Keratinocyte (primary cell): Measurements from ENCODE around the gene KYNU.

Experiments
- CTCF ChIP-seq, 3 experiments: IDR thresholded peaks in 1 of 3; conservative IDR thresholded peaks in 1 of 3; optimal IDR thresholded peaks in 1 of 3; 2 replicates in 2 of 3; 3 replicates in 1 of 3; pipeline versions ENCODE3 to v1.5.1; 2011; ENCODE audit warnings: low read length in 3 of 3, mild to moderate bottlenecking in 3 of 3, moderate library complexity in 2 of 3, control low read depth in 1 of 3, inconsistent platforms in 1 of 3; ENCODE audit not compliant: insufficient read depth in 2 of 3; ENCODE audit errors: extremely low read depth in 1 of 3
- EZH2 ChIP-seq: IDR thresholded peaks from one replicate; pipeline ENCODE4 v1.6.1; 2012; ENCODE audit warnings: inconsistent platforms, mild to moderate bottlenecking, low read length, moderate library complexity

DNA sequence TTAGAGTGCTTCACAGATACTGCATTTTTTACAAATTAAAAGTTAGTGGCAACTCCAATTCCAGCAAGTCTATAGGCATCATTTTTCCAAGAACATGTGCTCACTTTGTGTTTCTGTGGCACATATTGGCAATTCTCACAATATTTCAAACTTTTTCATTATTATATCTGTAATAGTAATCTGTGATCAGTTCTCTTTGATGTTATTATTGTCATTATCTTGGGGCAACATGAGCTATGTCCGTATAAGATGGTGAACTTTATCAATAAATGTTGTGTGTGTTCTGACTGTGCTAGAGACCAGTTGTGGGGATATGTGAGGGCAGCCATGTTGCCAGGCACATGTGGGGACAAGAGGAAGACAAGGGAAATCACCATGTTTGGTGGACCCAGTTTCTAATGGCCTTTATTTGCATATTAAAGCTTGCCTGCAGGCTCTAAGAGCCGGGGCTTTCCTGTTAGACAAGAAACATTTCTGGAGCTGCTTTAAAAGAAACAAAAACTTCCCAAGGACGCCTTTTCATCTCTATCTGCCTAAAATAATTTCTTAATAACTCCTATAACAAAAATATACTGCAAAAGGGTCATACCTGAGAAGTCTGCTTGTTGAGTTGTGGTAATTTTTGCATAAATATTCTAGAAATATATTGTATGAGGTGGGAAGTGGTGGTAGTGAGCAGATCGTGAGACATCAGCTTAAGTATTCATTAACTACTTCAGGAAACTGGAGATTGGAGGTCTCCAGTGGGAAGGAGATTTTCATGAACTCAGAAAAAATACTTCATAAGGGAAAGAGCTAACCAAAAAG is 37.2 kb downstream of the KYNU start:
- TF ChIP-seq CTCF (optimal IDR thresholded peaks at IDR 0.05 in 1 of 3, IDR thresholded peaks at IDR 0.05 in 1 of 3, conservative IDR thresholded peaks at IDR 0.05 in 1 of 3; ENCODE audit: extremely low read depth in 1 of 3, insufficient read depth in 2 of 3, low read length in 3 of 3) = no peak
- TF ChIP-seq EZH2 = no peak
